Neural crest cell (in vitro differentiated cells): ENCODE data around the gene MICAL3. TPM values are rescaled to one million over a fixed set of nuclear protein-coding genes. Genes with fewer than 3 reads are reported as not detected.

Experiments
- DNase-seq: peaks from one replicate; pipeline ENCODE4 v3.0.0; 2021; ENCODE audit warnings: low read depth, mixed read lengths, low spot score
- H3K27ac Mint-ChIP-seq: one replicate; pipeline ENCODE4 v1.8.0; 2021; ENCODE audit warnings: mild to moderate bottlenecking, mixed read lengths; ENCODE audit not compliant: unreplicated experiment
- H3K27me3 Mint-ChIP-seq: 2 replicates; pipeline ENCODE4 v1.8.0; 2021; ENCODE audit warnings: low read depth, mild to moderate bottlenecking, mixed read lengths
- H3K36me3 Mint-ChIP-seq: 2 replicates; pipeline ENCODE4 v1.8.0; 2021; ENCODE audit warnings: low read depth, mild to moderate bottlenecking, mixed read lengths
- H3K4me1 Mint-ChIP-seq: 2 replicates; pipeline ENCODE4 v1.8.0; 2021; ENCODE audit warnings: mixed read lengths
- H3K4me3 Mint-ChIP-seq: one replicate; pipeline ENCODE4 v1.8.0; 2021; ENCODE audit warnings: mild to moderate bottlenecking, mixed read lengths
- H3K9me3 Mint-ChIP-seq: 2 replicates; pipeline ENCODE4 v1.8.0; 2021; ENCODE audit warnings: mixed read lengths
- total RNA-seq: library from RNA; stranded (reverse); gene quantifications from 2 replicates; pipeline ENCODE4 v1.2.1, GENCODE V29; 2021
- TF ChIP-seq, protein P1 (sequence below): fragments of 200-600 bp; sonication (generic); conservative IDR thresholded peaks from 2 replicates; pipeline ENCODE4 v1.5.0; 2021; ENCODE audit warnings: antibody characterized with exemption, mild to moderate bottlenecking

The MICAL3 gene
- total RNA-seq, 1 donor from 2014 or later: 84.5 TPM

DNA sequence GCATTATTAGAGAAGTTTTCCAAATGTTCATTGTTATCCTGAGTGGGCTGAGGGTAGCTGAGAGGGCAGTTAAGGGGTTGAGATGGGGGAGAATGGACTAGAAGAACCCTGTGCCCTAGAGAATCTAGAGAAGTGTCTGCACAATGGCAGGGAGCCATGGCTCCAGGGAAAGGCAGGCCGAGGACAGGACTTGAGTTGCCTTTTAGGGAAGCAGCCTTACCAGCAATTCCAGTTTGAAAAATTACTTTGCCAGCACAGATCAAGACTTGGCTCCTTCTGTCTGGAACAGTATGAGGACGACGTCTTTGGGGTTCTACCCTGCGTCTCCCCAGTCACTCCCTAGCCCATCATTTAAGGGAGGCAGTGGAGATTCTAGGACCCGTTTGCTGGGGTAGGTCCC, 25.7 kb upstream of the MICAL3 start:
- Mint-ChIP-seq H3K27ac (peak overlapping the region; percentile 62), H3K4me3 (no peak overlapping the region), H3K27me3 (no peaks in the 10 kb centered on the region), H3K36me3 (no peaks in the 10 kb centered on the region), H3K9me3 (peaks cover 3% of the 10 kb centered on the region), H3K4me1 (peaks cover 17% of the 10 kb centered on the region)
- TF ChIP-seq, protein P1, sequence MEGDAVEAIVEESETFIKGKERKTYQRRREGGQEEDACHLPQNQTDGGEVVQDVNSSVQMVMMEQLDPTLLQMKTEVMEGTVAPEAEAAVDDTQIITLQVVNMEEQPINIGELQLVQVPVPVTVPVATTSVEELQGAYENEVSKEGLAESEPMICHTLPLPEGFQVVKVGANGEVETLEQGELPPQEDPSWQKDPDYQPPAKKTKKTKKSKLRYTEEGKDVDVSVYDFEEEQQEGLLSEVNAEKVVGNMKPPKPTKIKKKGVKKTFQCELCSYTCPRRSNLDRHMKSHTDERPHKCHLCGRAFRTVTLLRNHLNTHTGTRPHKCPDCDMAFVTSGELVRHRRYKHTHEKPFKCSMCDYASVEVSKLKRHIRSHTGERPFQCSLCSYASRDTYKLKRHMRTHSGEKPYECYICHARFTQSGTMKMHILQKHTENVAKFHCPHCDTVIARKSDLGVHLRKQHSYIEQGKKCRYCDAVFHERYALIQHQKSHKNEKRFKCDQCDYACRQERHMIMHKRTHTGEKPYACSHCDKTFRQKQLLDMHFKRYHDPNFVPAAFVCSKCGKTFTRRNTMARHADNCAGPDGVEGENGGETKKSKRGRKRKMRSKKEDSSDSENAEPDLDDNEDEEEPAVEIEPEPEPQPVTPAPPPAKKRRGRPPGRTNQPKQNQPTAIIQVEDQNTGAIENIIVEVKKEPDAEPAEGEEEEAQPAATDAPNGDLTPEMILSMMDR: no peak
- DNase-seq: no peak

DNA sequence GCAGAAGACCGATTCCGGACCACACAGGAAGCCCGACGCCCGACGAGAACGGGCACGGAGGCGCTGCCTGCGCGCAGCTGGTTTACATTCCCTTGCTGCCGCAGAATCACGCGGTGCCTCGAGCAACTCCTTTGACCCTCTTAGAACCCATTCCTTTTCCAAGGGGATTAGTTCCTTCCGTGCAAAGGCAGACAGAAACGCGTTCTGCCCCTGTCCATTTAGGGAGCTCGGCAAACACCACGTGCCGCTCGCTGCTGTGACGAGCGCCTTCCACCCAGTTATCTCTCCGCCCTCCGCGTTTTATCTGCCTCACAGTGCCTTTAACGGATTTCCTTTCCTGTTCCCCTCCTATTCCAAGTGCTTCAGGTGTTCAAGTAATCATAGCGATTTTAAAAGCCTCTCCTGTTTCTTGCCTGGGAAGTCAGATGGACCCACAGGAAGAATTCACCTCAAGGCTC, 24.1 kb upstream of the MICAL3 start:
- Mint-ChIP-seq H3K27me3 (no peaks in the 10 kb centered on the region), H3K4me1 (peaks cover 20% of the 10 kb centered on the region), H3K4me3 (no peak overlapping the region), H3K9me3 (peaks cover 3% of the 10 kb centered on the region), H3K36me3 (no peaks in the 10 kb centered on the region), H3K27ac (peak overlapping the region; percentile 58)
- no peak for DNase-seq
- TF ChIP-seq, protein P1: no peak

DNA sequence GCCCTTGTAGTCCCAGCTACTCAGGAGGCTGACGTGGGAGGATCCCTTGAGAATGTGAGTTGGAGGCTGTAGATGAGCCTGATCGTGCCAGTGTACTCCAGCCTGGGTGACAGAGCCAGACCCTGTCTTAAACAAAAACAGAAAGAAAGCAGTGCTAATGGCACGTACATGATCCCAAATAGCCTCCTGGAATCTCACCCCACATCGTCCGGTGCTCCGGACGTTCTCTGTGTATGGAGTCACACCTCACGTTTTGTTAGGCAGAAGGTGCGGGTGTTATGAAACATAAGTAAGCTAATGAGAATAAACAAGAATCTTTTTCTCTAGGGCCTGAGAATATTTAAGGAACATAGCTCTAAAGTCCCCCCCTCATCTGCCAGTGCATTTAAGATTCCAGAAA, 23.7 kb upstream of the MICAL3 start:
- peak overlapping the region; percentile 58 for H3K27ac Mint-ChIP-seq
- H3K9me3 Mint-ChIP-seq: peaks cover 3% of the 10 kb centered on the region
- TF ChIP-seq, protein P1: no peak
- H3K4me3 Mint-ChIP-seq: no peak overlapping the region
- DNase-seq: no peak
- H3K36me3 Mint-ChIP-seq: no peaks in the 10 kb centered on the region
- H3K4me1 Mint-ChIP-seq: peaks cover 20% of the 10 kb centered on the region
- H3K27me3 Mint-ChIP-seq: no peaks in the 10 kb centered on the region

DNA sequence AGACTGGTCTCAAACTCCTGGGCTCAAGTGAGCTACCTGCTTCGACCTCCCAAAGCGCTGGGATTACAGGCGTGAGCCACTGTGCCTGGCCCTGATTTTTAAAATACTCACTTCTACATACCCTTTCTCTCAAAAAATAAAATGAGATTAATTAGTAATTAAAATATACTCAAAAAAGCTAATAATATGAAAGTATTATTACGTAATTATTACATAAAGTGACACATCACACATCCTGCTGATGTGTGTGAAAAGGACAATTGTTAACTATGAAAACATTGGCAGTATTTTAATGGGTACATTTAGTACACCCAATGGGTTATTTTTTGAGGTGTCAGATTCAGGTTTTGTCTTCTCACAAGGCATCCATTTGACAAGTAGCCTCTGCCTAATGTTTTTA, 21.4 kb upstream of the MICAL3 start:
- Mint-ChIP-seq H3K9me3 (no peaks in the 10 kb centered on the region), H3K4me3 (no peak overlapping the region), H3K4me1 (peaks cover 15% of the 10 kb centered on the region), H3K36me3 (no peaks in the 10 kb centered on the region), H3K27ac (no peak overlapping the region), H3K27me3 (no peaks in the 10 kb centered on the region)
- no peak for DNase-seq
- TF ChIP-seq, protein P1: no peak

DNA sequence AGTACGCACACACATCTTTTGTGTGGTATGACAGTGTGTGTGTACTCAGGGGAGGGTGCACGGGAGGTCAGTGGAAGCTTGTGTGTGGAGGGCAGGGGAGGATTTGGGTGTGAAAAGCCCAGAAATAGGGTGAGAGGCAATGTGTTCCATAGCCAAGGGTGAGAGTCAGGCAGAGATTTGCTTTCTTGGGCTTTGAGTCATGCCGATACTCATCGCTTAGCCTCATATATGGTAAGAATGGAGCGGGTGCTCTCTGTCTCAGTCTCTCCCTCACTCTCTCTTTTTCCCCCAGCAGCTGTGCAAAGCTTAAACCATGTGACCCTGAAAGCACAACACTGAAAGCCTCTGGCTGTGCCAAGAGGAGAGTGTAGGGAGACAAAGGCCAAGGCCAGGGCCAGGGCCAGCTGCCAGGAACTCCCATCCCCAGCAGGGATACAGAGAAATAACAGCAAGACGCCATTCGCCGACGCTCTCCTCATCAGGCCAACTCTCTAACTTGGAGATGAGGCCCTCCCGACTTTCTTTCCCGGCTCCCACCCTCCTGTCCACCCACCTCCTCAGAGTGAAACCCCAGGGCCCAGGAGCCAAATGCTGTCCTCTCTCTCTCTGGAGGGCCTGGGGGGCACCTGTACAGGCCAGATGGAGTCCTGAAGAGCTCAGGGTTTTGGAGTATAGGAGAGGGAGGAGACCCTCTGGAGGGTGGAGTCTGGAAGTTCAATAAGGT, 20.3 kb upstream of the MICAL3 start:
- Mint-ChIP-seq H3K27ac (peak overlapping the region; percentile 30), H3K4me3 (no peak overlapping the region), H3K27me3 (no peaks in the 10 kb centered on the region), H3K36me3 (no peaks in the 10 kb centered on the region), H3K9me3 (no peaks in the 10 kb centered on the region), H3K4me1 (peaks cover 15% of the 10 kb centered on the region)
- DNase-seq: no peak
- TF ChIP-seq, protein P1: no peak
